Tibial nerve (tissue), 4 donors: Measurements from ENCODE around the gene SLC7A9.

Experiments
- CTCF ChIP-seq, 5 experiments: fragments of 200-600 bp in 3 of 5; fragments of 450-650 bp in 2 of 5; sonication (generic) in 3 of 5; IDR thresholded peaks; one replicate each; pipeline ENCODE4 v1.5.1; 2016 to 2019; ENCODE audit warnings: antibody characterized with exemption in 5 of 5, mild to moderate bottlenecking in 3 of 5, moderate library complexity in 2 of 5
- EP300 ChIP-seq, 2 donors: sonication (generic); formaldehyde crosslinking; IDR thresholded peaks; one replicate each; pipeline ENCODE4 v1.6.1; 2017; ENCODE audit warnings: antibody characterized with exemption in 2 of 2, mild to moderate bottlenecking in 1 of 2
- POLR2A ChIP-seq, 2 donors: fragments of 450-650 bp; IDR thresholded peaks; one replicate each; pipeline ENCODE4 v1.6.1; 2017; ENCODE audit warnings: antibody characterized with exemption in 2 of 2, mild to moderate bottlenecking in 2 of 2, moderate library complexity in 2 of 2

GRCh38 chr19:32859591-32859990 lies 10.0 kb downstream of the SLC7A9 start:
- TF ChIP-seq CTCF (IDR thresholded peaks at IDR 0.05) = no peak
- TF ChIP-seq POLR2A (IDR thresholded peaks at IDR 0.05) = no peak
- TF ChIP-seq EP300 (IDR thresholded peaks at IDR 0.05) = no peak
